ENCODE measurements around the gene CARD9.

Gene CARD9

DNA sequence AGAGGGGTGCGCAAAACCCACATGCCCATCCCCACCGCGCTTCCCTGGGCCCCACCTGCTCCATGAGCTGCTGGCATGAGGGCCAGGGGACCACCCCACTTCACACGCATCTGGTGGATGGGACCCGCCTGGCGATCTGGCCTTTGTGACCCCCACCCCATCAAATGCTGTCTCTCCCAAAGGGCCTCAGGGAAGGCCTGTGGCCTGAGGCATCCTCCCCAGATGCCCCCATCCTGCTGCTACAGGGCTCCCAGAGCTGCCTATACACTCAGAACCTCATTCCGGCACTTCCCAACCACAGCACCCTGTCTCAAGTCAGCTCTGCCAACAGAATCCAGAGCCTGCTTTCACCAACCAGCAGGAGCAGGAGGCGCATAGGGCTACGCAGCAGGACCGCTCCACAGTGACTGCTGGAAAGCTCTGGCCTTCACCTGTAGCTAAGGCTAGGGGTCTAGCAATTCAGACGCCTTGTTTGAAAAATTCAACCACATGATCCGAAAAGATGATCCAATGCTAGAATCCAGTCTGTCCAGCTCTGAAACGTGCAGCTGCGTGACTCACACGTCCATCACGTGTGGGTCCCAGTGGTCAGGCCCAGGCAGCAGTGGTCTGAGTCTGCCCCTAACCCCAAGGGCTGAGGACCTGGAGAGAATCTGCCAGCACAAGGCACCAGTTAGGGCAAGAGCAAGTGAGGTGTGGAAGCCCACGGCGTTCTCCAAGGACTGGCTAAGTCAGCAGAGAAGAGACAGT is 27.9 kb upstream of the CARD9 start:
- DNase-seq (ENCODE audit: low read depth), result no peak

- peak; percentile 72 for DNase-seq (ENCODE audit: low read depth)
Measured at GRCh38 chr9:136400038-136400834, 26.8 kb upstream of the CARD9 start, which contains the start of gene SNAPC4. TSS of gene SNAPC4 (minus strand) at chr9:136400170. CDS start at chr9:136398428, 1,742 bp downstream.

- no peak for DNase-seq (ENCODE audit: low read depth)
Measured at GRCh38 chr9:136399176-136400037, 25.9 kb upstream of the CARD9 start.

DNA sequence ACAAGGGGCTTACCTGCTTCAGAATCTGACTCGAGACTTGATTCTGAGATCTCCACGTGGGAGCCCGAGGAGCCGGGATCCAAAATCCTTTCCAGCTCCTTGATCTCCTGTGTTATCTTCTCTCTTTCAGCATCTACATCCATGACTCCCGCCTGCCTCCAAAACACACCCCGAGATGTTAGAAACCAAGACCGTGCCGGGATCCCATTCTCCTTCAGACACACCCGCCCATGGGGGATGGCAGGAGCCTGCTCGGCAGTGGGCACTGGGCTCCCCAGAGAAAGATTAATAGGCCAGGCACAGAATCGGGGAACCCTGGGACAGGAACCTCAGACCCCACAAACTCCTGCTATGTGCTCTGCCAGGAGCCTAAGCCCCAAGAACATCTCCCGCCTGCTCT is 24.8 kb upstream of the CARD9 start:
- no peak for DNase-seq (ENCODE audit: low read depth)

DNA sequence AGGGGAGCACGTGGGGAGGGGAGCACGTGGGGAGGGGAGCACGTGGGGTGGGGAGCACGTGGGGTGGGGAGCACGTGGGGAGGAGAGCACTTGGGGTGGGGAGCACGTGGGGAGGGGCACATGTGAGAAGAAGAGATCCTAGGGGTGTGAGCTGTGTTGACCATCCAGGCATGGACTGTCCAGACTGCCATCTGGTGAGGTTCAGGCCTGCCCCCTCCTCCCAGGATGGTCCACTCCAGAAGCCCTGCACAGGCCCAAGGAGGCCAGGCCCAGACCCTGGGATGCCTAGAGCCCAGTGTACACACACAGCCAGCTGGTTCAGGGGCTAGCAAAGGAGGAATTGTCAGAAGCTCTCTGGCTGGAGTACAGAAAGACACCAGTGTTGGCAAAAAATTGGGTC is 24.2 kb upstream of the CARD9 start:
- no peak for DNase-seq (ENCODE audit: low read depth)

GRCh38 chr9:136396219-136396515 is 22.7 kb upstream of the CARD9 start:
- DNase-seq (ENCODE audit: low read depth), result no peak

- no peak for DNase-seq (ENCODE audit: low read depth)
Measured at GRCh38 chr9:136395345-136396218, 22.1 kb upstream of the CARD9 start.

GRCh38 chr9:136395020-136395340 is 21.5 kb upstream of the CARD9 start:
- DNase-seq (ENCODE audit: low read depth), result no peak

GRCh38 chr9:136394312-136395019 is 21.0 kb upstream of the CARD9 start:
- peak; percentile 44 for DNase-seq (ENCODE audit: low read depth)

GRCh38 chr9:136393531-136393930 is 20.1 kb upstream of the CARD9 start:
- DNase-seq (ENCODE audit: low read depth), result no peak

GRCh38 chr9:136392538-136393449 is 19.3 kb upstream of the CARD9 start:
- peak; percentile 22 for DNase-seq (ENCODE audit: low read depth)

DNA sequence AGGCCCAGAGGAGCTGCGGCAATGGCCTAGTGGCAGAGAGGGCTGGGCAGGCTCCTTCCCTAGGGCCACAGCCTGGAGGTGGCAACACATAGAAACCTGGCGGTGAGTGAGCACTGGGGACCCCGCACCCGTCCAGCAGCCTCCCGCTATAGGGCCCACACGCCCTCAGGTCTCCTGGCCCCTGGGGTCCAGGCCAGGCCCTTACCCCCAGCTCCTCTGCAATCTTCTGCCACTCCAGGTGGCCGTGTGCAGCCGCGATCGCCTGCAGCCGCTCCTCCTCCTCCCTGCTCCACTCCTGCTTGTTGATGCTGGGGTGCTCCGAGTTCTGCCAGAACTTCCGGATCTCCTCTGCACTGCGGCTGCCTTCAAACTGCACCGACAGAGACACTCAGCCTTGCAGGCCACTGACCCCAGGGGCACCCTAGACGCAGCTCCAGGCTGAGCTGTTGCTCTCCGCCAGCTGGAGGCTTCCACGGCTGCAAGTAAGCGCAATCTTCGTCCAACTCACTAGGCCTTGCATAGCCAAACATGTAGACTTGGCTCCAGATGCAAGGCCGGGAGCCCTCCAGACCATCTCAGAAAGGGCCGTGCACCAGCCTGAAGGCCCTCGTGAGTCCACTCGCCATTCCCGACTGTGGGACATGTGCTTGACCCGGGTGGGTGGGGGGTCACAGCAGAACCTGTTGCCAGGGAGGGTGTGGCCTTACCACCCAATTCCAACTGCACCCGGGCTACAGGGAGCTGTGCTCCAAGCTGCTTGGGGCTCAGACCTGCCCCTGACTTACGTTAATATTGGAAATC is 18.5 kb upstream of the CARD9 start:
- DNase-seq (ENCODE audit: low read depth), result no peak

- DNase-seq (ENCODE audit: low read depth), result no peak
Measured at GRCh38 chr9:136389396-136389795, 15.9 kb upstream of the CARD9 start.

DNA sequence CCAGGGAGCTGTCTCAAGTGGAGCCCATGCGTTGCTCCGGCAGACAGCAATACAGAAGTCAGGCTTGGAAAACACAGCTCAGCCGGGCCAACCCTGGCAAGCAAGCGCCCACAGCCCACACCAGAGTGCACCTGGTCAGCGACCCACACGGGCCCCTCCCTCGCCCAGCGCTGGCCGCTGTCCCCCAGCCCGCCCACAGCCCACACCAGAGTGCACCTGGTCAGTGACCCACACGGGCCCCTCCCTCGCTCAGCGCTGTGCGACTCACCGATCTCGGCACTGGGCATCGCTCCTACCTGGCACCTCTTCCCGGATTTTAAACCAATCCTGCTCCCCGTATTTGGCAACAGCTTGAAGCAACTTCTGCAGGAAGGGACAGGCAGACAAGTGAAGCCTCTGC is 13.7 kb upstream of the CARD9 start:
- DNase-seq (ENCODE audit: low read depth), result no peak

DNA sequence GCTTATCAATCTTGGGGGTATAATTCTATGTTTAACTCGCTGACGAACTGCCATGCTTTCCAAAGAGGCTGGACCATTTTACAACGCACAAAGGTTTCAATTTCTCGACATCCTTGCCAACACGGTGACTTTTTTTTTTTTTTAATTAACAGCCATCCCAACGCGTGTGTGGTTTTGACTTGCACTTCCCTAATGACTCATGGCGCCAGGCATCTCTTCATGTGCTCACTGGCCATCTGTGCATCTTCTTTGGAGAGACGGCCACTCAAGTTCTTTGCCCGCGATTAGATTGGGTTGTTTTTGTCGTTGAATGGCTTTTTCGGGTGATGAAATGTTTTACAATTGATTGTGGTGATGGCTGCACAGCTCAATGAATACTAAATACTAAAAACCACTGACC is 12.5 kb upstream of the CARD9 start:
- no peak for DNase-seq (ENCODE audit: low read depth)

DNA sequence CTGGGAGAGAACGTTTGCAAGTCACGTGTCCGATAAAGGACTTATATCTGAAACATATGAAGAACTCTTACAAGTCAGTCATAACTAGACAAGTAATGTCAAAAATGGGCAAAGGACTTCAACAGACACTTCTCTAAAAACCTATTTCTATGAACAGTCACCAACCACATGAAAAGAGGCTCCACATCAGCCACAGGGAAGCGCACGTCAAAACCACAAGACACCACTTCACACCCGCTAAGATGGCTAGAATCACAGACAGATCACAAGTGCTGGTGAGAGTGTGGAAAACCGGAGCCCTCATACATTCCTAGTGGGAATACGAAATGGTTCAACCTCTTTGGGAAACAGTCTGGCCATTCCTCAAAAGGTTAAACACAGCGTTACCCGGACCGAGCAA is 11.5 kb upstream of the CARD9 start:
- no peak for DNase-seq (ENCODE audit: low read depth)

DNA sequence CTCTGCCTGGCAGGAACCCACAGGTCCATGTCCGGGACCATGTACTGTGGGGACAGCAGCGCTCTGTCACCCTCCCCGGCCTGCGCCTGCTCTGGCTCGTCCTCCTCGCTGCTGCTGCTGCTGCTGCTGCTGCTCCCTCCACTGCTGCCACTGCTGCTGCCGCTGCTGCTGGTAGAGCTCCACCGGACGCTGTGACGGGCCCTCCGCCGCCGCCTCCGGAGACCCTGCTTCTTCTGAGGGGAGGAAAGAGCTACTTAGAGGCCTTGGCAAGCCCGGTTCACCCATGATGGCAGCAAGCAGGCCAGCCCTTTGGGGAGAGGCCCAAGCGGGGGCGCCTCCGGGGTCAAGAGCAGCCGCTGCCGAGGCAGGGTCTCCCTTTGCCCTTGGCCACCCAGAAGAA is 10.0 kb upstream of the CARD9 start:
- DNase-seq (ENCODE audit: low read depth), result no peak

DNA sequence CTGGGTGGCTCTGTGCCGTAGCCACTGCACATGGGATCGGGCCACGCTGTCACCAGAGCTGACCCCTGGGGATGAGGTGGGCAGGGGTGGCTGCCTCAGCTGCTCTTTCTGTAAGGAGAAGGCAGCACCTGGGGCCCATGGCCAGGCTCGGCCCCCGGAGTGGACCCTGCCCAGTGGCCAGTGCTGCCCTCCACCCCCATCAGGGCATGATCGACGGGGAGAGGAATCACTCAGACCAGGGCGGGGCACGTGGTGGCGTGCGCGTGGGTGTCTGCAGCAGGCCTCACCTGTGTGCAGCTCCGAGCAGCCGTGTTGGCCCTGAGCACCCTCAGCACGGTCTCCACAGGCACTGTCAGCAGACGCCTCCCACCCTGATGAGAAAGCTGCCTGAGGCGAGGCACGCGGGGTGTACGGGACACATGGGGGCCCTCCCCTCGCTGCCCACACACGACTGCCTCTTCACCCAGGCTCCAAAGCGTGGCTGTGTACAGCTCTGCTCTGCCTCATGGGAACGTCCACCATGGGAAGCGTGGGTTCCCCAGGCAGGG is 8.6 kb upstream of the CARD9 start:
- DNase-seq (ENCODE audit: low read depth), result no peak

DNA sequence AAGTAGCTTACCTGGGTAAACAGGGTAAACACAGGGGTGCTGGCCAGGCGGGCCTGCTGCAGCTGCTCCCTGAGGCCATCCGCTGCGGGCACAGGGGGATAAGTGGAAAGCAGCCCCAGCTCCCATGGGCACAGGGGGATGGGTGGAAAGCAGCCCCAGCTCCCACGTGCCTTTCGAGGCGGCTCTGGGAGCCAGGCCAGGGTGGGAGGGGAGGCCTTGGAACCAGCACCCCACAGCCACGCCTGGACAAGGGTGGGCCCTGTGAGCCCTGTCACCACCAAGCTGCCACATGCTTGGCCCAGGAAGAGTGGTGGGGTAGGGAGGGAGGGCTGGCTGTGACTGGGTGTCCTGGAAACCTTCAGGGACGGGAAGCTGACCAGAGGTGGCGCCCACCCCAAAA is 7.8 kb upstream of the CARD9 start:
- no peak for DNase-seq (ENCODE audit: low read depth)

All from stromal cell of bone marrow (primary cell).